ENCODE results near the gene CER1.
A peak's percentile ranks its signal among the peaks of the same experiment; 100 is the strongest.

The CER1 gene, protein sequence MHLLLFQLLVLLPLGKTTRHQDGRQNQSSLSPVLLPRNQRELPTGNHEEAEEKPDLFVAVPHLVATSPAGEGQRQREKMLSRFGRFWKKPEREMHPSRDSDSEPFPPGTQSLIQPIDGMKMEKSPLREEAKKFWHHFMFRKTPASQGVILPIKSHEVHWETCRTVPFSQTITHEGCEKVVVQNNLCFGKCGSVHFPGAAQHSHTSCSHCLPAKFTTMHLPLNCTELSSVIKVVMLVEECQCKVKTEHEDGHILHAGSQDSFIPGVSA

DNA sequence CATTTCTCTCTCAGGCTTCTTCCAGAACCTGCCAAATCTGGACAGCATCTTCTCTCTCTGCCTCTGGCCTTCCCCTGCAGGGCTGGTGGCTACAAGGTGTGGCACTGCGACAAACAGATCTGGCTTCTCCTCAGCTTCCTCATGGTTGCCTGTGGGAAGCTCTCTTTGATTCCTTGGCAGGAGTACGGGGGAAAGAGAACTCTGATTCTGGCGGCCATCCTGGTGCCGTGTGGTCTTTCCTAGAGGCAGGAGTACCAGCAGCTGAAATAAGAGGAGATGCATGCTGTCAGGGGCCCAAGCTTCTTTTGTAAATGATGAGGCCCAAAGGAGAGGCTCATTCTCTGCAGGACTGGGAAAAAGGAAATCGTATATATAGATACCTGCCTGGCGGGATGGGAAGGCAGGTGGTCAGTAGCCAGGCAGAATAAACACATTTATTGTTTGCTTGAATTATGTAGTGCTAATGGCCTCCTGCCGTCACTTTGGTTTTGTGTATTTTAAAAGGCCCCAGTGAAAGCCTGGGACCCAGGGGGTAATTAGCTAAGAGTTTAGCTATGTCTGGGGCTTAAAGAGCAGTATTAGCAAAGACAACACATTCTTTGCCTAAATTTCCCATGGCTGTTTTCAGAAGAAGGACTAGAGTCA is at the start of gene CER1:
TSS of gene CER1 (minus strand) at position 343 of the 645 bp plus-strand sequence. CDS start at position 282, 61 bp downstream.
- Histone ChIP-seq H3K4me3 (ENCODE audit: low read depth, low read length, poor library complexity, severe bottlenecking) (no peak within 1 kb of the TSS), H3K27me3 (ENCODE audit: insufficient read depth, low read length) (no peaks in the 10 kb centered on the region), H3K9ac (ENCODE audit: low read length) (no peak within 1 kb of the TSS), H3K4me2 (ENCODE audit: low read length) (no peak within 1 kb of the TSS), H3K9me3 (ENCODE audit: low read length) (no peaks in the 10 kb centered on the region), H3K36me3 (ENCODE audit: insufficient read depth, low read length) (no peaks in the 10 kb centered on the region), H3K4me1 (ENCODE audit: insufficient read depth, low read length, severe bottlenecking) (no peaks in the 10 kb centered on the region), H3K79me2 (ENCODE audit: insufficient read depth, low read length) (no peaks in the 10 kb centered on the region), H3K27ac (ENCODE audit: low read depth, low read length, poor library complexity, severe bottlenecking) (no peak within 1 kb of the TSS), H3K9me2 (ENCODE audit: low read depth, low read length) (no peaks in the 10 kb centered on the region), H3F3A (ENCODE audit: insufficient read depth, low read length) (no peaks in the 10 kb centered on the region), H4K20me1 (ENCODE audit: insufficient read depth, low read length) (no peaks in the 10 kb centered on the region), H2AFZ (ENCODE audit: low read length) (no peak within 1 kb of the TSS)
- TF ChIP-seq, protein P1, sequence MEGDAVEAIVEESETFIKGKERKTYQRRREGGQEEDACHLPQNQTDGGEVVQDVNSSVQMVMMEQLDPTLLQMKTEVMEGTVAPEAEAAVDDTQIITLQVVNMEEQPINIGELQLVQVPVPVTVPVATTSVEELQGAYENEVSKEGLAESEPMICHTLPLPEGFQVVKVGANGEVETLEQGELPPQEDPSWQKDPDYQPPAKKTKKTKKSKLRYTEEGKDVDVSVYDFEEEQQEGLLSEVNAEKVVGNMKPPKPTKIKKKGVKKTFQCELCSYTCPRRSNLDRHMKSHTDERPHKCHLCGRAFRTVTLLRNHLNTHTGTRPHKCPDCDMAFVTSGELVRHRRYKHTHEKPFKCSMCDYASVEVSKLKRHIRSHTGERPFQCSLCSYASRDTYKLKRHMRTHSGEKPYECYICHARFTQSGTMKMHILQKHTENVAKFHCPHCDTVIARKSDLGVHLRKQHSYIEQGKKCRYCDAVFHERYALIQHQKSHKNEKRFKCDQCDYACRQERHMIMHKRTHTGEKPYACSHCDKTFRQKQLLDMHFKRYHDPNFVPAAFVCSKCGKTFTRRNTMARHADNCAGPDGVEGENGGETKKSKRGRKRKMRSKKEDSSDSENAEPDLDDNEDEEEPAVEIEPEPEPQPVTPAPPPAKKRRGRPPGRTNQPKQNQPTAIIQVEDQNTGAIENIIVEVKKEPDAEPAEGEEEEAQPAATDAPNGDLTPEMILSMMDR (IDR thresholded peaks at IDR 0.05; ENCODE audit: low read length) = no peak
- no peak for TF ChIP-seq EZH2 (IDR thresholded peaks at IDR 0.05; ENCODE audit: borderline replicate concordance, low read length)

DNA sequence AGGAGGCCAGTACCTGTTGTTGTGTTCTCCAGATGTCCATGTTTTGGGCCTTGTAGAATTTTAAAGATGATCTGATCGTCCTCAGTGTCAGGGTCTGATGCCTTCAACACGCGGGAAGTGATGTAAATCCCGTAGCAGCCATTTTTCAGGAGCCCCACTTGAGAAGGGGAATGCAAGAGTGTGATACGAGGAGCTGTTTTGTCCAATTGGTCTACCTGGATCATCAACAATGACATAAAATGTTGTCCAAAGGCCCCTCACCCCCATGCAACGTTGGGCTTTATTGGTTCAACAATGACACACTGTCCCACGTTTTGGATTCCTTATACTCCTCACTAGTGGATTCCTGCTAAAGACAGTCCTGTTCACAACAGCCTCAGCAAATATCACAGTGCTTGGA is 48.1 kb upstream of the CER1 start:
- no peaks in the 10 kb centered on the region for H4K20me1 ChIP-seq (ENCODE audit: insufficient read depth, low read length)
- no peaks in the 10 kb centered on the region for H3K36me3 ChIP-seq (ENCODE audit: insufficient read depth, low read length)
- no peak for TF ChIP-seq EZH2 (IDR thresholded peaks at IDR 0.05; ENCODE audit: borderline replicate concordance, low read length)
- TF ChIP-seq, protein P1 (IDR thresholded peaks at IDR 0.05; ENCODE audit: low read length) = no peak
- no peaks in the 10 kb centered on the region for H3K9me2 ChIP-seq (ENCODE audit: low read depth, low read length)
- no peak overlapping the region for H2AFZ ChIP-seq (ENCODE audit: low read length)
- no peak overlapping the region for H3K27ac ChIP-seq (ENCODE audit: low read depth, low read length, poor library complexity, severe bottlenecking)
- no peak overlapping the region for H3K4me3 ChIP-seq (ENCODE audit: low read depth, low read length, poor library complexity, severe bottlenecking)
- H3K79me2 ChIP-seq (ENCODE audit: insufficient read depth, low read length) = no peaks in the 10 kb centered on the region
- H3K9me3 ChIP-seq (ENCODE audit: low read length) = no peaks in the 10 kb centered on the region
- peaks cover 3% of the 10 kb centered on the region; the same call in 1 of the 2 replicates for H3K27me3 ChIP-seq (ENCODE audit: insufficient read depth, low read length)
- H3F3A ChIP-seq (ENCODE audit: insufficient read depth, low read length) = no peaks in the 10 kb centered on the region
- H3K4me1 ChIP-seq (ENCODE audit: insufficient read depth, low read length, severe bottlenecking) = no peaks in the 10 kb centered on the region
- no peak overlapping the region for H3K9ac ChIP-seq (ENCODE audit: low read length)
- no peak overlapping the region for H3K4me2 ChIP-seq (ENCODE audit: low read length)

DNA sequence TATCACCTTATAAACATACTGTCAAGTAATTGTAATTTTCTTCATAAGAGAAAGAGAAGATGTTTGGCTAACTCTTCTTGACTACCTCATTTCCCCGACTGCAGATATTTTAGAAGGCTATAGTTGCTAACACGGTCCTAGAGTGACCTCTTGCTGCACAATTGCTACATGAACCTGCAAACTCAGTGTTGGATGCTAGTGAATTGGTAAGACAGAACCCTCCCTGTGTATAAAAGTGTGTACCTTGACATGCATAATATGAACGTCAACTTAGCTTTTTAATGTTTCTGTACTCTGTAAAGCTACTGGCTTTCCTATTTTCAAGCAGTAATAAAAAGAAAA is 46.7 kb upstream of the CER1 start:
- no peaks in the 10 kb centered on the region for H4K20me1 ChIP-seq (ENCODE audit: insufficient read depth, low read length)
- TF ChIP-seq EZH2 (IDR thresholded peaks at IDR 0.05; ENCODE audit: borderline replicate concordance, low read length) = no peak
- TF ChIP-seq, protein P1 (IDR thresholded peaks at IDR 0.05; ENCODE audit: low read length) = peak; percentile 44; the same call in 1 of the 2 replicates
- H3K27ac ChIP-seq (ENCODE audit: low read depth, low read length, poor library complexity, severe bottlenecking) = no peak overlapping the region

More for the DNA sequence above, 46.7 kb upstream of the CER1 start:
- Histone ChIP-seq H2AFZ (ENCODE audit: low read length) (no peak overlapping the region), H3K4me3 (ENCODE audit: low read depth, low read length, poor library complexity, severe bottlenecking) (no peak overlapping the region), H3K79me2 (ENCODE audit: insufficient read depth, low read length) (no peaks in the 10 kb centered on the region), H3F3A (ENCODE audit: insufficient read depth, low read length) (no peaks in the 10 kb centered on the region), H3K9me2 (ENCODE audit: low read depth, low read length) (no peaks in the 10 kb centered on the region), H3K4me1 (ENCODE audit: insufficient read depth, low read length, severe bottlenecking) (no peaks in the 10 kb centered on the region), H3K27me3 (ENCODE audit: insufficient read depth, low read length) (peaks cover 3% of the 10 kb centered on the region; the same call in 1 of the 2 replicates), H3K9me3 (ENCODE audit: low read length) (no peaks in the 10 kb centered on the region), H3K36me3 (ENCODE audit: insufficient read depth, low read length) (no peaks in the 10 kb centered on the region), H3K9ac (ENCODE audit: low read length) (no peak overlapping the region), H3K4me2 (ENCODE audit: low read length) (no peak overlapping the region)
